CD4-positive, alpha-beta T cell (primary cell): ENCODE data around the gene SLC1A2. TPM values are rescaled to one million over a fixed set of nuclear protein-coding genes. Genes with fewer than 3 reads are reported as not detected.

Source experiments
- ATAC-seq: fragments of 200-7000 bp; cut with Tn5 transposase; one replicate; pipeline ENCODE4 v1.10.0; 2022; ENCODE audit warnings: mild to moderate bottlenecking; ENCODE audit not compliant: poor library complexity
- CTCF ChIA-PET: fragments of 350-600 bp; sonication (Branson Sonifier 250); formaldehyde crosslinking; loops from one replicate; lab custom pipeline; 2021; ENCODE audit warnings: antibody characterized with exemption, inconsistent platforms; lab: Charles Lee
- POLR2A ChIA-PET: fragments of 350-600 bp; sonication (Branson Sonifier 250); formaldehyde crosslinking; loops from one replicate; lab custom pipeline; 2021; ENCODE audit warnings: antibody characterized with exemption, inconsistent platforms; lab: Charles Lee
- DNase-seq, 14 experiments: peaks; one replicate each; pipeline ENCODE4 v3.0.0-alpha.2; 2013 to 2020; ENCODE audit warnings: mixed read lengths in 2 of 14
- H3K27ac ChIP-seq, 2 donors: one replicate each; pipeline versions ENCODE4 v1.5.1 to v1.7.0; 2013; ENCODE audit warnings: low read length in 2 of 2, low read depth in 1 of 2, mild to moderate bottlenecking in 1 of 2
- H3K27me3 ChIP-seq, 2 experiments: 1 replicate in 1 of 2; 2 replicates in 1 of 2; pipeline versions ENCODE4 v1.6.1 to v1.7.0; 2013; ENCODE audit warnings: low read length in 2 of 2, control low read depth in 1 of 2, mild to moderate bottlenecking in 1 of 2, moderate library complexity in 1 of 2; ENCODE audit not compliant: insufficient read depth in 2 of 2, control insufficient read depth in 1 of 2
- H3K36me3 ChIP-seq: one replicate; pipeline ENCODE4 v1.6.1; 2013; ENCODE audit warnings: low read length, control low read depth; ENCODE audit not compliant: insufficient read depth
- H3K4me1 ChIP-seq: one replicate; pipeline ENCODE4 v1.6.1; 2013; ENCODE audit warnings: low read length, control low read depth; ENCODE audit not compliant: insufficient read depth
- H3K4me3 ChIP-seq: one replicate; pipeline ENCODE4 v1.5.1; 2013; ENCODE audit warnings: mild to moderate bottlenecking, low read length, moderate library complexity
- H3K9me3 ChIP-seq, 2 experiments: 1 replicate in 1 of 2; 2 replicates in 1 of 2; pipeline versions ENCODE4 v1.6.1 to v1.7.0; 2013; ENCODE audit warnings: low read length in 2 of 2, mild to moderate bottlenecking in 2 of 2, control low read depth in 1 of 2, moderate library complexity in 1 of 2; ENCODE audit not compliant: control insufficient read depth in 1 of 2, insufficient read depth in 1 of 2
- H3K27ac Mint-ChIP-seq: one replicate; pipeline ENCODE4 v1.8.0; 2020; ENCODE audit warnings: mixed read lengths
- H3K27me3 Mint-ChIP-seq: one replicate; pipeline ENCODE4 v1.8.0; 2021; ENCODE audit warnings: mixed read lengths
- H3K36me3 Mint-ChIP-seq: one replicate; pipeline ENCODE4 v1.8.0; 2021; ENCODE audit warnings: low read depth, mixed read lengths
- H3K4me1 Mint-ChIP-seq: one replicate; pipeline ENCODE4 v1.8.0; 2021; ENCODE audit warnings: low read depth, mixed read lengths
- H3K4me3 Mint-ChIP-seq: one replicate; pipeline ENCODE4 v1.8.0; 2020; ENCODE audit warnings: mild to moderate bottlenecking, mixed read lengths
- H3K9me3 Mint-ChIP-seq: one replicate; pipeline ENCODE4 v1.8.0; 2020; ENCODE audit warnings: mixed read lengths
- intact Hi-C, 2 experiments: fragments of 100-400 bp; cut with DNase I in 1 of 2; cut with micrococcal nuclease in 1 of 2; formaldehyde crosslinking; loops; one replicate each; pipeline versions ENCODE4 v1.15.1 to v1.9.0; 2023 to 2025; cut with DNase I, micrococcal nuclease
- total RNA-seq, 174 experiments: library from RNA in 2 of 174; stranded (reverse) in 2 of 174; gene quantifications; one replicate each; pipeline ENCODE4 v1.2.3 and lab custom pipeline; 2021 to 2026
- TF ChIP-seq, protein P1 (sequence below): fragments of 200-600 bp; IDR thresholded peaks from one replicate; pipeline ENCODE4 v1.8.0; 2022; ENCODE audit warnings: antibody characterized with exemption, mild to moderate bottlenecking

The SLC1A2 gene
- total RNA-seq, 2 experiments from 2014 or later = not detected

- intact Hi-C loops = loop anchor here (2.0 to 5.0 kb wide), 7 partner anchors 68 to 317 kb away; no protein-coding TSS in a partner anchor
- POLR2A ChIA-PET = no interaction called here
- peaks cover 55% of the 10 kb centered on the region for H3K4me1 ChIP-seq
- H3K4me3 ChIP-seq = no peak overlapping the region
- H3K27ac ChIP-seq = no peak overlapping the region
- DNase-seq (peak in 1 of 14 experiments; percentile 10), ATAC-seq (no peak)
- no peak overlapping the region for H3K27ac Mint-ChIP-seq
- H3K27me3 Mint-ChIP-seq = no peaks in the 10 kb centered on the region
- no peaks in the 10 kb centered on the region for H3K27me3 ChIP-seq
- TF ChIP-seq, protein P1, sequence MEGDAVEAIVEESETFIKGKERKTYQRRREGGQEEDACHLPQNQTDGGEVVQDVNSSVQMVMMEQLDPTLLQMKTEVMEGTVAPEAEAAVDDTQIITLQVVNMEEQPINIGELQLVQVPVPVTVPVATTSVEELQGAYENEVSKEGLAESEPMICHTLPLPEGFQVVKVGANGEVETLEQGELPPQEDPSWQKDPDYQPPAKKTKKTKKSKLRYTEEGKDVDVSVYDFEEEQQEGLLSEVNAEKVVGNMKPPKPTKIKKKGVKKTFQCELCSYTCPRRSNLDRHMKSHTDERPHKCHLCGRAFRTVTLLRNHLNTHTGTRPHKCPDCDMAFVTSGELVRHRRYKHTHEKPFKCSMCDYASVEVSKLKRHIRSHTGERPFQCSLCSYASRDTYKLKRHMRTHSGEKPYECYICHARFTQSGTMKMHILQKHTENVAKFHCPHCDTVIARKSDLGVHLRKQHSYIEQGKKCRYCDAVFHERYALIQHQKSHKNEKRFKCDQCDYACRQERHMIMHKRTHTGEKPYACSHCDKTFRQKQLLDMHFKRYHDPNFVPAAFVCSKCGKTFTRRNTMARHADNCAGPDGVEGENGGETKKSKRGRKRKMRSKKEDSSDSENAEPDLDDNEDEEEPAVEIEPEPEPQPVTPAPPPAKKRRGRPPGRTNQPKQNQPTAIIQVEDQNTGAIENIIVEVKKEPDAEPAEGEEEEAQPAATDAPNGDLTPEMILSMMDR = no peak
- peaks cover 16% of the 10 kb centered on the region for H3K36me3 Mint-ChIP-seq
- peaks cover 87% of the 10 kb centered on the region for H3K4me1 Mint-ChIP-seq
- H3K4me3 Mint-ChIP-seq = no peak overlapping the region
- no peaks in the 10 kb centered on the region for H3K36me3 ChIP-seq
- peaks cover 7% of the 10 kb centered on the region for H3K9me3 Mint-ChIP-seq
- H3K9me3 ChIP-seq = no peaks in the 10 kb centered on the region
- CTCF ChIA-PET = no interaction called here
Observed at GRCh38 chr11:35239471-35240075, 179.8 kb downstream of the SLC1A2 start.

DNA sequence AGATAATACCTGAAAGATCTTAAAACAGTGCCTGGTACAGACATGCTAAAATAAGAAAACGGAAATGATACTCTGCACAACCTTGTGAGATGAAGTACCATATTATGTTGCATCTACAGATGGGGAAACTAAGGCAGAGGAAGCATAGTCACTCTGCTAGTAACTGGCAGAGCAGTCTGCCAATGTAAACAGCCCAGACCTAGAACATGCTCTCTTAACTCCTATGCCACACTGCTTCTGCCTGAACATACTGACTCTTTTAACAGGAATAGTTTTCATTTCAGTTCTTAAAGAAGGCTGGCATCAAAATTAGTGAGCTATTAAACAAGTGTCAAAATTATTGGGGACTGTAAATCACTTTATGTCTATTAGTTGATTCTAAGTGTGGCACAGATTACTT, 180.5 kb downstream of the SLC1A2 start:
- H3K27ac Mint-ChIP-seq = no peak overlapping the region
- H3K27me3 Mint-ChIP-seq = no peaks in the 10 kb centered on the region
- ChIA-PET POLR2A (no interaction called here), CTCF (no interaction called here)
- DNase-seq (peak in 1 of 14 experiments; percentile 5), ATAC-seq (no peak)
- Histone ChIP-seq H3K9me3 (peaks cover 0 to 3% of the 10 kb centered on the region in 2 experiments), H3K4me3 (no peak overlapping the region), H3K27ac (no peak overlapping the region), H3K4me1 (peaks cover 52% of the 10 kb centered on the region), H3K27me3 (no peaks in the 10 kb centered on the region), H3K36me3 (no peaks in the 10 kb centered on the region)
- intact Hi-C loops = loop anchor here (1.0 to 5.0 kb wide), 6 partner anchors 72 to 241 kb away; no protein-coding TSS in a partner anchor
- H3K36me3 Mint-ChIP-seq = peaks cover 22% of the 10 kb centered on the region
- H3K4me1 Mint-ChIP-seq = peaks cover 87% of the 10 kb centered on the region
- H3K4me3 Mint-ChIP-seq = no peak overlapping the region
- peaks cover 14% of the 10 kb centered on the region for H3K9me3 Mint-ChIP-seq
- TF ChIP-seq, protein P1 = no peak

- Histone ChIP-seq H3K4me1 (peaks cover 47% of the 10 kb centered on the region), H3K27me3 (no peaks in the 10 kb centered on the region), H3K4me3 (no peak overlapping the region), H3K27ac (no peak overlapping the region), H3K9me3 (peaks cover 3 to 11% of the 10 kb centered on the region in 2 experiments), H3K36me3 (no peaks in the 10 kb centered on the region)
- DNase-seq (peak in 8 of 14 experiments; percentile 23 to 83 (median 50)), ATAC-seq (no peak)
- Mint-ChIP-seq H3K4me3 (peak overlapping the region; percentile 39), H3K27ac (peak overlapping the region; percentile 77), H3K9me3 (peaks cover 17% of the 10 kb centered on the region), H3K4me1 (peaks cover 85% of the 10 kb centered on the region), H3K36me3 (peaks cover 30% of the 10 kb centered on the region), H3K27me3 (no peaks in the 10 kb centered on the region)
- ChIA-PET CTCF (interaction anchor here (0.7 to 1.5 kb wide), 4 partner anchors 9 to 194 kb away, joined by 3 to 4 read pairs (median 4); no protein-coding TSS in a partner anchor), POLR2A (interaction anchor here (5.4 kb wide), 1 partner anchor 8 kb away, joined by 44 read pairs; no protein-coding TSS in a partner anchor)
- intact Hi-C loops = loop anchor here (1.0 to 5.0 kb wide), 6 partner anchors 71 to 240 kb away; no protein-coding TSS in a partner anchor
- TF ChIP-seq, protein P1 = peak; percentile 74
Observed at GRCh38 chr11:35237860-35238715, 181.3 kb downstream of the SLC1A2 start.
